ENCODE measurements around the gene OR14K1. TPM values are rescaled to one million over a fixed set of nuclear protein-coding genes. Genes with fewer than 3 reads are reported as not detected.
"Not testable (repeated sequence)": the region's sequence is repeated elsewhere in the genome, so short reads cannot be mapped to it uniquely, and the experiment has no call there.

OR14K1 gene, protein sequence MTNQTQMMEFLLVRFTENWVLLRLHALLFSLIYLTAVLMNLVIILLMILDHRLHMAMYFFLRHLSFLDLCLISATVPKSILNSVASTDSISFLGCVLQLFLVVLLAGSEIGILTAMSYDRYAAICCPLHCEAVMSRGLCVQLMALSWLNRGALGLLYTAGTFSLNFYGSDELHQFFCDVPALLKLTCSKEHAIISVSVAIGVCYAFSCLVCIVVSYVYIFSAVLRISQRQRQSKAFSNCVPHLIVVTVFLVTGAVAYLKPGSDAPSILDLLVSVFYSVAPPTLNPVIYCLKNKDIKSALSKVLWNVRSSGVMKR
- not detected for total RNA-seq

DNA sequence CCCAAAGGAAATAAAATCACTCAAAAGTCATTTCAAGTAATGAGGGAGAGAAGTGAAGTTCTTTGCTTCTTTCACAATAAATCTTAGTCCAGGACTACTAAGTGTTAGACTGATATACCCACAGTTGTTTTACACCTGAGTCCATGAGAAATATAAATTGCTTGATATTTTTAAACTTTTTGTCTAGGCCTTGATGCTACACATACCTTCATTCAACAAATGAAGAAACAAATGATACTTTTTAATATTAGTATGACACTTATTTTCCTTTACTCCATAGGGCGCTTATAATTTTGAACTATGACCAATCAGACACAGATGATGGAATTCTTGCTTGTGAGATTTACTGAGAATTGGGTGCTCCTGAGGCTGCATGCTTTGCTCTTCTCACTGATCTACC, at the start of gene OR14K1:
OR14K1 (plus strand) TSS at position 301 of the 400 bp plus-strand sequence; CDS start at position 301, 0 bp downstream.
- ChIA-PET CTCF (no interaction called here), POLR2A (no interaction called here)

DNA sequence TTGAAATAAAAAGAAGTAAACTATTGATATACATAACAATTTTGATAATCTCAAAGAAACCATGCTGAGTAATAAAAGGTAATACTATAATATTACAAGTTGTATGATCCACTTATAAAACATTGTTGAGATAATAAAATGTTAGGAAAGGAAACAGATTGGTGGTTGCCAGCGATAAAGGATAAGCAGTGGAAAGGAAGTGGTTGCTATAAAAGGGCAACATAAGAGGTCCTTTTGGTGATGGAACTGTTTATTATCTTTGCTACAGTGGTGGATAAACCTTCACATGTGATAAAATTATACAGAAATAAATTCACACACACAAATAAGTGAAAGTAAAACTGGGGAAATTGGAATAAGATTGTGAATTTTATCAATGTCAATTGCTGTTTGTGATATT, 37.1 kb upstream of the OR14K1 start:
- POLR2A ChIA-PET = no interaction called here
- CTCF ChIA-PET = no interaction called here

DNA sequence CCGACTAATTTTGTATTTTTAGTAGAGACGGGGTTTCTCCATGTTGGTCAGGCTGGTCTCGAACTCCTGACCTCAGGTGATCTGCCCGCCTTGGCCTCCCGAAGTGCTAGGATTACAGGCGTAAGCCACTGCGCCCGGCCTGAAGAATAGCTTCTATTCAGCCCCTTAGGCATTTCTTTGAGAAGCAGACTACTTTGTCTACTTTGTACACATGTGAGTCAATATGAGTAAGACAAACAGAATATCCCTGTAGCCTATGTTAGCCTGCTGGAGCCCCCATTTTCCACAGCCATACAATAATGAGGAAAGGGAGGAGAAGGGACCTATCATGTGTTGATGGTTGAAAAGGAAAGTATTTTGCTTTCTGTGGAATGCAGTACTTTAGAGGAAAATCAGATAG, 27.7 kb upstream of the OR14K1 start:
- CTCF ChIA-PET, POLR2A ChIA-PET: not testable (repeated sequence)

DNA sequence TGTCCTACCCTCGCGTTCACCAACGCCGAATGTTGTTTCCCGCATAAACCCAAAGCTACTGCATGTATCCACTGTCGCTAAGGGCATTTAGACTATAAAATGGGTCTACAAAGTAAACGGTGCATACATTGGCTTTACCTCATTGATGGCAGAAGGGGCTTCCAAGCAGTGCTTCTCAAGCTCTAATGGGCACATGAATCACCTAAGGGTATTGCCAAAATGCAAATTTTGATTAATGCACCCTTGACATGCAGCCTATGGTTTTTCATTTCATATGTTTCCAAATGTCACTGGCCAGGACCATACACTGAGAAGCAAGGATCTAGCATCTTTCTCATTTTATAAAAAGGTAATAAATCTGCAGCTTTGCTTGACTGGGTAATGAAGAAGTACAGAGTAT, 24.7 kb upstream of the OR14K1 start:
- POLR2A ChIA-PET = no interaction called here
- CTCF ChIA-PET = no interaction called here

DNA sequence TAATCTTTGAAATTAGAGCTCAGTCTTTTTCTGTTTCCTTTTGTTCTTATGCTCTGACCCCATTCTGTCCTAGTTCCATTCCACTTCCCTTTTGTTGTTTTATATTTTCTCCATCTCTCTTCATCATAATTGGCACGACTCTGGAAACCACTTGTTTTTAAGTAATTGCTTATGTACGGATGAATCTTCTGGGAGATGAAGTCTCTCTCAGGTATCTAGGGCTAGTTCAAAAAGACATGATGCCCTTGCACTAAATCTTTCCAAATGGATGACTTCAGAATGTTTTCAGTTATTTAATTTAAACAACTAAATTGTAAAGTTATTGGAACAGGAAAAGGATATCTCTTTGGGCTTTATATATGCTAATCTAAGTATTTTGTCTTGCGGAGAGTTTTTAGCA, 21.9 kb upstream of the OR14K1 start, which contains the start of gene OR6F1:
OR6F1 (minus strand) TSS at position 101 of the 400 bp plus-strand sequence. CDS start 3,891 bp downstream, outside the sequence.
- CTCF ChIA-PET = no interaction called here
- POLR2A ChIA-PET = no interaction called here

DNA sequence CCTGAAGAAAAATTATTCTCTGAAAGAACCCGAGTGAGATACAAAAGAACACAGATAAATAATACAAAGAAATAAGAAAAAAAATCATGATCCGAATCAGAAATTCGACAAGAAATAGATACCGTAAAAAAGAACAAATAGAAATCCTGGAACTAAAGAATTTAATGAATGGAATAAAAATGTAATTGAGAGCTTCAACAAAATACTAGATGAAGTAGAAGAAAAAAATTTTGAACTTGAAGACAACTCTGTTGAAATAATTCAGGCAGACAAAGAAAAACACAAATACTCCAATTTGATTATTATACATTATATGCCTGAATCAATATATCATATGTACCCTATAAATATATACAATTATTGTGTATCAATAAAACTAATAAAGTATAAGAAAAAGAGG, 17.2 kb upstream of the OR14K1 start:
- POLR2A ChIA-PET = no interaction called here
- CTCF ChIA-PET = no interaction called here

DNA sequence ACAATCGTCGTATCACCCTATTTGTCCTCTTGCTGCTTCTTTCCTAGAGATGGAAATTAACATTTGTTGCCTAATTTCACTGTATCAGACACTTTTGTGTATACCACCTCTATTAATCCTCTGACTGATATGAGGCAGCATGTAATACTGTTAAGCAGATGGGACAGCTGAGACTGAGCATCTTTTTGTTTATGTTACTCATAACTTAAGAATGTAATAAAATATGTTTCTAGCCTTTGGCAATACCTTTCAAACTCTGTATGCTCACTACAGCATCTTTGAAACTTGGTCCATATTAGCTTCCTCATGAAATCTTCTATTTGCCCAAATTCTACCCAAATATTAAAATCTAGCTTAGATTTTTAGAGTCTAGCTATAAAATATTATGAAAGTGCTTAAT, 2.3 kb downstream of the OR14K1 start:
- POLR2A ChIA-PET = no interaction called here
- CTCF ChIA-PET = no interaction called here

DNA sequence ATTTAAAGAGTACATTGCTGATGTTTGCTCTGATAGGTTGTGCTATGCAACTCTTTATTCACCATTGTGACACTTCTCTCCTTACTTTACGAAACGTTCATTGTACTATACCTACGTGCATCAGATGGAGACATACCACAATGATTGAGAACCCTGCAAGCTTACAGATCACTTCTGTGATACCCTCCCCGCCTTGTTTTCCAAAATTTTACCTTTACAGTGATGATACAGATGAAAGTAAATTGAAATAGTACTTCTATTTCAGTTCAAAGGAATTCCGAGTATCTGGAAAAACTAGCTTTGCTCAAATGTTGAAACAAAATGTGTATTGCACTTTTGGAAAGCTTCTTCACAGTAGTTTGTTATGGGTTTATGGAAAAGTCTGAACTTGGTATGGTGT, 3.3 kb downstream of the OR14K1 start:
- ChIA-PET CTCF (no interaction called here), POLR2A (no interaction called here)

DNA sequence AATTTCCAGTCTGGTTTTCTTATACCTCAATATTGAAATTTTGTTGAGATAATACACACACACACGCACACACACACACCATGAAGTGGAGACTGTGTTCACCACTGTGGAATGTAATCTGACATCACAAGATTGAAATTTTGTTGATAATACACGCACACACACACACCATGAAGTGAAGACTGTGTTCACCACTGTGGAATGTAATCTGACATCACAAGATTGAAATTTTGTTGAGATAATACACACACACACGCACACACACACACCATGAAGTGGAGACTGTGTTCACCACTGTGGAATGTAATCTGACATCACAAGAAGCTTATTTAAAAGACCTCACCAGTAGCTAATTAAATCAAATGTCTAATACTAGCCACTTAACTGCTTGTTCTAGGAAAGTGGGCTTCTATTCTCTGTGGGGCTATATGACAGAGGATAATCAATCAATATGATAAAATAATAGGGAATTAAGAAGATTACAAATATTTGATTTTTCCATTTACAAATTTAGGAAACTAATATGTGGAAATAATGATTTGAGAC, 3.9 kb downstream of the OR14K1 start:
- CTCF ChIA-PET, POLR2A ChIA-PET: not testable (repeated sequence)

DNA sequence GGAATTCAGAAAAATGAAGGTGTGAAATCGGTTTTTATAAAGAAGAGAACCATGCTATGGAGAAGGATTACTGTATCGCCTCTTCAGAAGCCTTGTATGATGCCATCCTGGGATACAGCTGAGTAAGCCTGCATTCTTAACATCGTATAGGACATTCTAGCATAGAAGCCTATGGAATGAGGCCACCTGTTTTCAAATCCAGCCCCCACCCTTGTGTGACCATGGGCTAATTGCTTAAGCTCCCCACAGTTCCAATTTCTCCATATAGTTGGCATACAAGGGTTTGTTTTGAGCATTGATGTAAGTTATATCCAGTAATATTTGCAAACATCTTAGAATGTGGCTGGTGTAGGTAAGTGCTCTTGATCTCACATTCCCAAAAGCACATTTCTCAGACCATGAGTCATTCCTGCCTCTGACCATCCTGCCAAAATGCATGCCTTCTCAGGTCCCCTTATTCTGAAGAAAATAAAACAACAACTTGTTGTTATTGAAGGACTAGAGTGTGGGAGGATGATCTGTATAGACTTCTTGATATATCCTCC, 8.0 kb downstream of the OR14K1 start:
- POLR2A ChIA-PET = no interaction called here
- CTCF ChIA-PET = no interaction called here

DNA sequence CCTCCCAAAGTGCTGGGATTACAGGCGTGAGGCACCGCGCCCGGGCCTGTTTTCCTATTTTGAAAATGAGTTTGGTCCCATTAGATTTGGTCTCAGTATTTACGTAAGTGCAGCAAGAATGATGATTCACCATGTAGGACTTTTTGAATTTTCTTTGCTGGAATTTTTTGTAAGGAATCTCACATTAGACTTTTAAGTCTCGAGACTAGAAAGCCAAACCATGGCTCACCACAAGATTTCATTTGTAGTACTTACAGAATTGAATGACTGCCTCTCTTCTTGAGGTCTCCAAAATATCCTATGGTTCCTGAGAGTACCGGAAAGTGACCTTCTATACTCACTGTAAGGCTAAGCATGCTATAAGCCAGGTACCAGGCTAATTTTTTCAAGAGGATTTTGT, 9.2 kb downstream of the OR14K1 start:
- POLR2A ChIA-PET = no interaction called here
- CTCF ChIA-PET = no interaction called here

DNA sequence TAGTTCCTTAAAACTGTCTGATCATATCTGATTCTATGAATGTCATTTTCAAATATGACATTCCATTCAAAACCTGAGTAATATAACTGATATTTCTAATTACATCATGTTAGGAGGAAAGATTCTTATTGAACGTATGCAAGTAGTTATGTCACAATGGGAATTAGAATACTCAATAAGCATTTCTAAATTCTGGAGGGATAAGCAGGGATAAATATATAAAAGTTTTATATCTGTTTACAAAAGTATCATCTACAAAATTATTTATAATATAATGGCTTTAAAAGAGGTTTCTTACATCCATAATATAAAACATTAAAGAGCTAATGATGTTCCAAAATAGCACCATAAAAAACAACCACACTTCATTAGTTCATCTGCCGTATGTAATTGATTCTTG, 9.6 kb downstream of the OR14K1 start, which contains the start of gene OR14A2:
OR14A2 (minus strand) TSS at position 101 of the 400 bp plus-strand sequence.
- ChIA-PET POLR2A (no interaction called here), CTCF (no interaction called here)

DNA sequence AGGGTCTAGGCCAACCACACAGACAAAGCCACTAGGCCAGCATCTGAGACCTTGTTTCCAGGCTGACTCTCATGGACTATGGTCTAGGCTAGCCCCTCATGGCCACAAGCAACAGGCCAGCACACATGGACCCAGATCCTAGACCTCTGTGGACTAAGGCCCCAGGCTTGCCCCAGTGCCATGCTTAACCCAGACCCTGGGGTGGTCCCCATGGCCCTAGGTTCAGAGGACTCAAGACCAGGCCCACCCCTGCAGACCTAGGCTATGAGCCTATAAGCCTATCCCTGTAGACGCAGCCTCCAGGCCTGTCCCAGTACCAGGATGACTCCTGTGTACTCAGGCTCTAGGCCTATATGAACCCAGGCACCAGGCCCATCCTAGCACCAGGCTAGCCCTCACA, 11.5 kb downstream of the OR14K1 start:
- ChIA-PET POLR2A (no interaction called here), CTCF (no interaction called here)

DNA sequence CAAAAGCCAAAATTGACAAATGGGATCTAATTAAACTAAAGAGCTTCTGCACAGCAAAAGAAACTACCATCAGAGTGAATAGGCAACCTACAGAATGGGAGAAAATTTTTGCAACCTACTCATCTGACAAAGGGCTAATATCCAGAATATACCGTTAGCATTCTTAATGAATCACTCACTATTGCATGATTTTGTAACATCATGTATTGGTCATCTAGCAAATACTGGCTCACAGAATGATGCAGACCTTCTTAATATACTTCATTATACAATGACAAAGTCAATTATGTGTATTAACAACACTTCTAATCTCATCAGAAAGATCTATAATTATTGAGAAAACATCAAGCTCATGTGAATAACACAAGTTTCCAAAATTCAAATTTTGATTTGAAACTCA, 15.9 kb downstream of the OR14K1 start:
- CTCF ChIA-PET, POLR2A ChIA-PET: not testable (repeated sequence)

DNA sequence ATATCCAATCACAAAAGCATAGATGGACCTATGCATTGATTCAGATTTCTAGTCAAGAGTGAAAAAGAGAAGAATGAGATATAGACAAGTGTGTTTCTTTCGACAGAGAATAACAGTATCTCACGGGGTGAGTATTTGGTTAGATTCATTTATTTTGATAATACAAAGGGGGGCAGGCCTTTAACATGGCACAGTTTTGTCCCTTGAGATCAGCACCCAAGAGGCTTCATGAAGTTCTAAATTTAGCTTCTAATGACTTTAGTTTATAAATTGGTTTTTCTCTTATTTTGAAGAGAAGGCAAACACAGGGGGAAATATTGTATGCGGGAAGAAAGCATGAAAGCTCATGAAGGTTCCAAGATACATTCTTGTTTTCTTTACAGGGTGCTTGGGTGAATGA, 22.0 kb downstream of the OR14K1 start, which contains the start of gene OR1C1:
OR1C1 (minus strand) TSS at position 101 of the 400 bp plus-strand sequence. CDS start 2,150 bp downstream, outside the sequence.
- CTCF ChIA-PET = no interaction called here
- POLR2A ChIA-PET = no interaction called here

DNA sequence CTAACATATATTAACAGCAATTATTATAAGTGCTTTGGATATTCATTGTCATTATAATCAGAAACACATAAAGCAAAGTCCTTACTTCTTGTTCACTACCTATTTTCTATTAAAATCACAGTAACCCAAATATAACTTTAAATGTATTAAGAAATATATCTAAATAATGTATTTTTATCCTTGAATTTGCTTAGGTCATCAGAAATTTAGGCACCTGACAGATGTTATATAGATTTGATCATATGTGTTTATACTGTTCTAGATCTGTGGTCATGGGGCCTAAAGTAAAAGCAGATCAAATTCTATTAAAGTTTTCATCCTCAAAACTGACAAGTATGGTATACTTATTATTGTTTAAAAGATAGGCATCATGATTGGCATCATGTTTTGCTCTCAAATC, 31.2 kb downstream of the OR14K1 start:
- POLR2A ChIA-PET = no interaction called here
- CTCF ChIA-PET = no interaction called here

Other genes starting within 250 kb of the OR14K1 start
- not detected for gene OR2C3, start 202.2 kb upstream of the OR14K1 start, total RNA-seq
- under 1 TPM; 0.51 to 0.80 TPM for gene GCSAML, start 189.5 kb upstream of the OR14K1 start, total RNA-seq
- not detected for gene OR2G2, start 150.3 kb upstream of the OR14K1 start, total RNA-seq
- not detected for gene OR2G3, start 133.0 kb upstream of the OR14K1 start, total RNA-seq
- gene OR13G1, start 58.9 kb upstream of the OR14K1 start, total RNA-seq = not detected
- gene OR6F1, start 22.0 kb upstream of the OR14K1 start, total RNA-seq = not detected
- not detected for gene OR14A2, start 9.5 kb downstream of the OR14K1 start, total RNA-seq
- not detected for gene OR1C1, start 21.9 kb downstream of the OR14K1 start, total RNA-seq
- gene OR14A16, start 85.5 kb downstream of the OR14K1 start, total RNA-seq = not detected
- not detected for gene OR11L1, start 103.3 kb downstream of the OR14K1 start, total RNA-seq
- under 1 TPM; 0.06 to 0.08 TPM for gene TRIM58, start 118.6 kb downstream of the OR14K1 start, total RNA-seq
- gene OR2W3, start 157.0 kb downstream of the OR14K1 start, total RNA-seq = not detected
- gene OR2T8, start 181.6 kb downstream of the OR14K1 start, total RNA-seq = not detected
- not detected for gene OR2AJ1, start 186.3 kb downstream of the OR14K1 start, total RNA-seq
- not detected for gene OR2L8, start 210.2 kb downstream of the OR14K1 start, total RNA-seq
- not detected for gene OR2AK2, start 226.6 kb downstream of the OR14K1 start, total RNA-seq